ENCODE measurements around the gene KCTD3. TPM values are rescaled to one million over a fixed set of nuclear protein-coding genes. Genes with fewer than 3 reads are reported as not detected.

The KCTD3 gene
- total and polyA plus RNA-seq, 2 of the 13 experiments (the other 11 are each of a cell fraction or from before 2014, with no cell fraction given): 49.8 to 68.1 TPM

DNA sequence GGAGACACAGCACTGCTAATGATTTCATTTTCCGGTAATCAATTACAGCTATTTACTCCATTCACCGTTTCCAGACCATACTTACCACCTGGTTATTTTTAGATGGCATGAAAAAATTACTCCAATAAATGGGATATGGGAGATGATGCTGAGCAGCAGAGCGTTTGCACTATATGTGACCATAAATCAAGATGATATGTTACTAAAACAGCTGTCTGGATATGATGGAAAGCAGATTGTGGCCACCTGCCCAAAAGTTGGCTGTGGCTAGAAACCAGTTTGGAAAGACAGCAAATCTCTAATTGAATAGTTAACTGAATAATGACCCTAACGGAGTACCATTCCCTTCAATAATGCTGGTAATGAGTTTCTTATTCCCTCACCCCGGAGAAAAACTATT lies 22.5 kb upstream of the KCTD3 start:
- in situ Hi-C loops (cut with HindIII; ENCODE audit: extremely low pct_ligation_motif_present, low pct_unique_long_range_greater_than_20kb): no loop called here
- no TSS peak for BruUV-seq (replicated peaks)

More for the DNA sequence above, 22.5 kb upstream of the KCTD3 start:
- ChIA-PET CTCF (ENCODE audit: low intra/inter-chr PET ratio, low total read pairs) (no interaction called here), POLR2A (no interaction called here)
- H3K79me2 ChIP-seq (ENCODE audit: insufficient read depth, low read length): no peaks in the 10 kb centered on the region
- H3K4me2 ChIP-seq (ENCODE audit: low read depth, low read length): no peak overlapping the region
- no peak overlapping the region for H3K4me3 ChIP-seq (replicated peaks in 1 of 3; ENCODE audit: insufficient read depth in 1 of 3, low read depth in 2 of 3, low read length in 3 of 3)
- no peak overlapping the region for H2AFZ ChIP-seq (ENCODE audit: low read length)
- H3K27me3 ChIP-seq (ENCODE audit: control insufficient read depth in 1 of 2, insufficient read depth in 2 of 2, low read length in 2 of 2): no peaks in the 10 kb centered on the region
- ATAC-seq (no peak), FAIRE-seq (no peak), DNase-seq (ENCODE audit: low spot score) (no peak)
- intact Hi-C loops (cut with micrococcal nuclease; ENCODE audit: unreplicated experiment): no loop called here
- WGBS (ENCODE audit: low lambda C conversion rate): 68% methylated on average over 5 of the region's 5 CpGs
- no peaks in the 10 kb centered on the region for H3K36me3 ChIP-seq (replicated peaks in 1 of 2; ENCODE audit: control insufficient read depth in 1 of 2, insufficient read depth in 2 of 2, low read length in 2 of 2)
- TF ChIP-seq TAF15 (IDR thresholded peaks at IDR 0.05; ENCODE audit: low read depth, low read length, poor library complexity, severe bottlenecking) (no peak), CEBPB (IDR thresholded peaks at IDR 0.05; ENCODE audit: borderline replicate concordance, low read depth, low read length) (no peak), AGO1 (IDR thresholded peaks at IDR 0.05; ENCODE audit: low read depth, low read length, poor library complexity, severe bottlenecking) (no peak), ZBTB40 (IDR thresholded peaks at IDR 0.05) (no peak), ZBTB40 (CRISPR knock-in tag; IDR thresholded peaks at IDR 0.05) (no peak), ZNF777 (CRISPR knock-in tag; IDR thresholded peaks at IDR 0.05) (no peak), RAD51 (IDR thresholded peaks at IDR 0.05; ENCODE audit: borderline replicate concordance) (no peak)
- TF ChIP-seq, protein P1, sequence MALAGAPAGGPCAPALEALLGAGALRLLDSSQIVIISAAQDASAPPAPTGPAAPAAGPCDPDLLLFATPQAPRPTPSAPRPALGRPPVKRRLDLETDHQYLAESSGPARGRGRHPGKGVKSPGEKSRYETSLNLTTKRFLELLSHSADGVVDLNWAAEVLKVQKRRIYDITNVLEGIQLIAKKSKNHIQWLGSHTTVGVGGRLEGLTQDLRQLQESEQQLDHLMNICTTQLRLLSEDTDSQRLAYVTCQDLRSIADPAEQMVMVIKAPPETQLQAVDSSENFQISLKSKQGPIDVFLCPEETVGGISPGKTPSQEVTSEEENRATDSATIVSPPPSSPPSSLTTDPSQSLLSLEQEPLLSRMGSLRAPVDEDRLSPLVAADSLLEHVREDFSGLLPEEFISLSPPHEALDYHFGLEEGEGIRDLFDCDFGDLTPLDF (CRISPR knock-in tag; IDR thresholded peaks at IDR 0.05): no peak
- H3K27ac ChIP-seq (ENCODE audit: extremely low read length, insufficient read depth, low read length): no peak overlapping the region
- H3K4me1 ChIP-seq (ENCODE audit: insufficient read depth, low read length): peaks cover 10% of the 10 kb centered on the region
- no peaks in the 10 kb centered on the region for H3K9me3 ChIP-seq (ENCODE audit: low read length)
- H3K9ac ChIP-seq (ENCODE audit: insufficient read depth, low read depth, low read length): no peak overlapping the region
- H4K20me1 ChIP-seq (ENCODE audit: insufficient read depth, low read length): no peaks in the 10 kb centered on the region

Measured in HepG2 (cell line).